Measurements from ENCODE around the gene ELP2.

- TF ChIP-seq CTCF (IDR thresholded peaks at IDR 0.05; ENCODE audit: low read depth, low read length, missing input control) (no peak), RAD21 (IDR thresholded peaks at IDR 0.05) (no peak), EGR1 (IDR thresholded peaks at IDR 0.05; ENCODE audit: low read depth in 2 of 2) (no peak)
Observed at GRCh38 chr18:36107477-36107876, 22.2 kb upstream of the ELP2 start.

Data from liver (tissue), 3 donors.